Fibroblast of mammary gland (primary cell): ENCODE results near the gene ADGRV1.

Source experiments
- DNase-seq: peaks from one replicate; pipeline ENCODE4 v3.0.0-alpha.2; 2010; ENCODE audit warnings: low read depth
- H3K4me3 ChIP-seq: 2 replicates; pipeline ENCODE4 v1.5.1; 2011; ENCODE audit warnings: low read depth, mild to moderate bottlenecking, low read length, moderate library complexity; ENCODE audit not compliant: control insufficient read depth
- CTCF ChIP-seq: conservative IDR thresholded peaks from 2 replicates; pipeline ENCODE4 v1.5.1; 2011; ENCODE audit warnings: low read depth, low read length, inconsistent platforms; ENCODE audit not compliant: control insufficient read depth, insufficient read depth

The ADGRV1 gene

GRCh38 chr5:91190314-91190690, 631.7 kb downstream of the ADGRV1 start:
- DNase-seq = no peak
- no peak overlapping the region for H3K4me3 ChIP-seq
- TF ChIP-seq CTCF = peak; percentile 6

GRCh38 chr5:91194824-91195381, 636.3 kb downstream of the ADGRV1 start:
- TF ChIP-seq CTCF = no peak
- DNase-seq = no peak
- no peak overlapping the region for H3K4me3 ChIP-seq

- no peak for TF ChIP-seq CTCF
- H3K4me3 ChIP-seq = no peak overlapping the region
- no peak for DNase-seq
Observed at GRCh38 chr5:91200692-91201091, 642.1 kb downstream of the ADGRV1 start.

GRCh38 chr5:91206103-91206502, 647.5 kb downstream of the ADGRV1 start:
- no peak overlapping the region for H3K4me3 ChIP-seq
- no peak for TF ChIP-seq CTCF
- DNase-seq = peak; percentile 57

- peak; percentile 90 for DNase-seq
- no peak overlapping the region for H3K4me3 ChIP-seq
- TF ChIP-seq CTCF = no peak
Observed at GRCh38 chr5:91206734-91207133, 648.1 kb downstream of the ADGRV1 start.

- TF ChIP-seq CTCF = no peak
- peak; percentile 40 for DNase-seq
- H3K4me3 ChIP-seq = no peak overlapping the region
Observed at GRCh38 chr5:91207248-91207647, 648.7 kb downstream of the ADGRV1 start.

- no peak for TF ChIP-seq CTCF
- peak overlapping the region; percentile 14 for H3K4me3 ChIP-seq
- DNase-seq = peak; percentile 76
Observed at GRCh38 chr5:91211997-91212713, 653.6 kb downstream of the ADGRV1 start.
